ENCODE data around the gene ABCD4.

DNA sequence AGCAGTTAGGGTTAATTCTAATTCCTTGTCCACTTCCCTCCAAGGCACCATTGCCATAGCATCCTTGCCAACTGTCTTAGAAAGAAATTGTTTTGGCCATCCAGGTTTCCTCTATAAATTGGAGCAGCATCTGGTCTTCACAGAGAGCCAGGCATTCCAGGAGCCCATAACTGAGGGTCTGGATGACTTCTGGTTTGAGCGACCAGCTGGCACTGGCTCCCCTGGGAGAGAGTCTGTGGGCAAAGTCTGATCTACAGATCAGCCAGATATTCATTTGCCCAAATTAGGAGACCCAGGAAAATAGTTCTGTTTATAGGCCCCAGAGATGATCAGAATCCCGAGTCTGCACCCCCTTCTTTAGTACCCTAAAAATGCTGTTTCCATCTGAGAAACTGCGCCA lies 47.5 kb downstream of the ABCD4 start:
- TF ChIP-seq POLR2AphosphoS5 (IDR thresholded peaks at IDR 0.05; ENCODE audit: low read depth), result no peak
- TF ChIP-seq, protein P1, sequence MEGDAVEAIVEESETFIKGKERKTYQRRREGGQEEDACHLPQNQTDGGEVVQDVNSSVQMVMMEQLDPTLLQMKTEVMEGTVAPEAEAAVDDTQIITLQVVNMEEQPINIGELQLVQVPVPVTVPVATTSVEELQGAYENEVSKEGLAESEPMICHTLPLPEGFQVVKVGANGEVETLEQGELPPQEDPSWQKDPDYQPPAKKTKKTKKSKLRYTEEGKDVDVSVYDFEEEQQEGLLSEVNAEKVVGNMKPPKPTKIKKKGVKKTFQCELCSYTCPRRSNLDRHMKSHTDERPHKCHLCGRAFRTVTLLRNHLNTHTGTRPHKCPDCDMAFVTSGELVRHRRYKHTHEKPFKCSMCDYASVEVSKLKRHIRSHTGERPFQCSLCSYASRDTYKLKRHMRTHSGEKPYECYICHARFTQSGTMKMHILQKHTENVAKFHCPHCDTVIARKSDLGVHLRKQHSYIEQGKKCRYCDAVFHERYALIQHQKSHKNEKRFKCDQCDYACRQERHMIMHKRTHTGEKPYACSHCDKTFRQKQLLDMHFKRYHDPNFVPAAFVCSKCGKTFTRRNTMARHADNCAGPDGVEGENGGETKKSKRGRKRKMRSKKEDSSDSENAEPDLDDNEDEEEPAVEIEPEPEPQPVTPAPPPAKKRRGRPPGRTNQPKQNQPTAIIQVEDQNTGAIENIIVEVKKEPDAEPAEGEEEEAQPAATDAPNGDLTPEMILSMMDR (IDR thresholded peaks at IDR 0.05; ENCODE audit: insufficient read depth, low read length), result no peak
- TF ChIP-seq GABPA (IDR thresholded peaks at IDR 0.05; ENCODE audit: low read depth), result no peak
- no peak for TF ChIP-seq REST (IDR thresholded peaks at IDR 0.05; ENCODE audit: insufficient replicate concordance, low read depth)
- no peak for TF ChIP-seq SPI1 (IDR thresholded peaks at IDR 0.05; ENCODE audit: borderline replicate concordance, low read depth)

All from HL-60 (cell line).